HG02798 (cell line): ENCODE data around the gene SECTM1.
A peak's percentile ranks its signal among the peaks of the same experiment; 100 is the strongest.
"Not testable (repeated sequence)": the region's sequence is repeated elsewhere in the genome, so short reads cannot be mapped to it uniquely, and the experiment has no call there.

Source experiments
- ATAC-seq: cut with Tn5 transposase; IDR thresholded peaks from one replicate; pipeline ENCODE4 v1.9.1; 2021; ENCODE audit warnings: mild to moderate bottlenecking; ENCODE audit not compliant: unreplicated experiment, poor library complexity

Gene SECTM1

DNA sequence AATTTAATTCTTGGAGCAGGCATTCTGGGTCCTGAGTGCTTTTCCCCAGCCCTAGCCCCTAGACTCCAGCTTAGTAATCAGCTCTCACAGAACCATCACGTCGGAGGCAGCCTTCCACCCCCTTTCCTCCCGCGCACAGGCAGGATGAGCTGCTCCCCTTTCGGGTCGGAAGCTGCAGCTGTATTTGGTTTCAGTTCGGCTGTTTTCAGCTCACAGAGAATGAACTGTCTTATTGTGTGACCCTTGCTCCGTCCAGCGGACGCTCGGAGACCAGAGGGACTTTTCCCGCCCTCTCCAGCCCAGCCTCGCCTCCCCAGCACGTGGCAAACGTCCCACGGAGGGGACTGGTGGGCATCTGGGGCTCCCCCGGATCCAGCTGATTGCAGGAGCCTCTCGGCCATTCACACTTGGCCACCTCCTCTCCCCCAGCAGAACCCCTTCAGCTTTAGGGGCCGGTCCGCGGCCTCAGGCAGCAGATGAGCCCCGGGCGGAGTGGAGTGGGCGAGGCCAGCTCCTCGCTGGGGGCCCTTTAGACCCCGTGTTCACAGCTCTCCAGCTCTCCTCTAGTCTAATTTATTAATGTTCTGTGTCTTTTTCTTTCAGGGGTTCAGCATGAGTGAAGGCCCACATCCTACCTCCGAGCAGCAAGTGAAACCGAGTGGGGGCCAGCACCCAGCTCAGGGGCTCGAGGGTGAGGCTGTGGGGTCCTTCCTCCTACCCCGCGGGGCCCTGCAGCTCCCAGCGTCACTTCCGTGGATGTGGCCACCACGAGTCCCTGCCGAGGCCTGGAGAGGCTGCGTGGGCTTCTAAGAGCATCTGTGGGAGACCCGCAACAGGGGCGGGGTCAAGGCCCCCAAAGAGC is 37.1 kb upstream of the SECTM1 start:
- ATAC-seq: no peak

- ATAC-seq: no peak
These were observed 35.6 kb upstream of the SECTM1 start for GRCh38 chr17:82369211-82369610.

- ATAC-seq: no peak
These were observed 34.4 kb upstream of the SECTM1 start for GRCh38 chr17:82367724-82368524.

- ATAC-seq: no peak
These were observed 33.2 kb upstream of the SECTM1 start for GRCh38 chr17:82366749-82367148.

DNA sequence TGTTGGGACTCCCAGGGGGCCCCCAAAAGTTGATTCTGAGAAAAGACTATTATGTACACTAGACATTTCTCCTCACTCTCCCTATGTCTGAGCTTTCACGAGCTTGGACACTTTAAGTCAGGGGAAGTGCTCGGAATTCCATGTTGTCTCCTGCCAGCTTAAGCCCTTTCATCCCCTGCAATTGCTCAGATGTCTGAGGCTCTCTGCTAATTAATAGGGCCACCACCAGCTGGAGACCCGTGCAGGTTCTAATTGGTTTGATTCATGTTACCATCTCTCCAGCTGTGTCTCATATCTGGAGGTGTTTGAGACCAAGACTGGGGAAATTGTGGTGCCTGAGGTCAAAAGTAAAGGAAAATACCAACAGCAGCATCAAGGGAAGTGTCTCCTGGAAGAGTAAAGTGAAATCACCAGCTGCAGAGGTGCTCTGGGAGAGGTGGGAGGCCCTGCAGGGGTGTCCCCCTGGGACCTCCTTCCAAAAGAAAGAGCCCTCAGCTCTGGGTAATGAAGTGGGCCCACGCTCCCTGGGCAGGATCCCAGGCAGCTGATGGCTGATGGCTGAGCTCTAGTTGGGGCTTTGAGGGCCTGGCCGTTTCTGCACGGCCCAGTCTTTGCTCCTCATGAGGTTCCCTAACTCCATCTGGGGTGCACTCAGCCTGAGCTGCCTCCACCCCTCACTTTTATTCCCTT is 32.2 kb upstream of the SECTM1 start:
- no peak for ATAC-seq

- no peak for ATAC-seq
These were observed 28.5 kb upstream of the SECTM1 start for GRCh38 chr17:82361885-82362633.

DNA sequence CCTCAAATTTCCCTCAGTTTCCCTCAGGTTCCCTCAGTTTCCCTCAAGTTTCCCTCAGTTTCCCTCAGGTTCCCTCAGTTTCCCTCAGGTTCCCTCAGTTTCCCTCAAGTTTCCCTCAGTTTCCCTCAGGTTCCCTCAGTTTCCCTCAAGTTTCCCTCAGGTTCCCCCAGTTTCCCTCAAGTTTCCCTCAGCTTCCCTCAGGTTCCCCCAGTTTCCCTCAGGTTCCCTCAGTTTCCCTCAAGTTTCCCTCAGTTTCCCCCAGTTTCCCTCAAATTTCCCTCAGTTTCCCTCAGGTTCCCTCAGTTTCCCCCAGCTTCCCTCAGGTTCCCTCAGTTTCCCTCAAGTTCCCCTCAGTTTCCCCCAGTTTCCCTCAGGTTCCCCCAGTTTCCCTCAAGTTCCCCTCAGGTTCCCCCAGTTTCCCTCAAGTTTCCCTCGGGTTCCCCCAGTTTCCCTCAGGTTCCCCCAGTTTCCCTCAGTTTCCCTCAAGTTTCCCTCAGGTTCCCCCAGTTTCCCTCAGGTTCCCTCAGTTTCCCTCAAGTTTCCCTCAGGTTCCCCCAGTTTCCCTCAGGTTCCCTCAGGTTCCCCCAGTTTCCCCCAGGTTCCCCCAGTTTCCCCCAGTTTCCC is 26.0 kb upstream of the SECTM1 start:
- ATAC-seq: not testable (repeated sequence)

GRCh38 chr17:82358465-82359350 is 25.1 kb upstream of the SECTM1 start, which contains the start of gene TEX19:
Gene TEX19, plus strand, starts transcription at chr17:82359247. Its CDS starts 2,904 bp downstream, at chr17:82362151.
- ATAC-seq: no peak

DNA sequence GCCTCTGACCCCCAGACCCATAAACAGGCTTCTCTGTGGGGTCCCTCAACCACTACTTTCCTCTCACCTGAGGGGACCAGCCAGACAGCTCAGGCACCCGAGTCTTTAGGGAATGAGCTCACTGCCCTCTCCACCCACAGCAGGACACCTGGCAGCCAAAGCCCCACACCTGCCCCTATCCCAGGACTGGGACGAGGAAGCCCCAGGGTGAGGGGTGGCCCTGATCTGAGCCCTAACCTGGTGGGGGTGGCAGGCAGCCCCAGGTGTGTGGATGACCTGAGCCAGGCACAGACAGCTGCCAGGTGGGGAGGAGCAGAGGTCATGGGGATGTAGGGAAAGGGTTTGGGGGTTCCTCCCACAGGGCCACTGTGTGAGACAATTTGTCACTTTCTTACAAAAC is 23.8 kb upstream of the SECTM1 start:
- ATAC-seq: no peak

- ATAC-seq: no peak
These were observed 23.3 kb upstream of the SECTM1 start for GRCh38 chr17:82356845-82357355.

GRCh38 chr17:82355770-82356427 is 22.3 kb upstream of the SECTM1 start:
- no peak for ATAC-seq

- no peak for ATAC-seq
These were observed 21.3 kb upstream of the SECTM1 start for GRCh38 chr17:82354804-82355308.

GRCh38 chr17:82353484-82353883 is 19.9 kb upstream of the SECTM1 start:
- ATAC-seq: no peak

DNA sequence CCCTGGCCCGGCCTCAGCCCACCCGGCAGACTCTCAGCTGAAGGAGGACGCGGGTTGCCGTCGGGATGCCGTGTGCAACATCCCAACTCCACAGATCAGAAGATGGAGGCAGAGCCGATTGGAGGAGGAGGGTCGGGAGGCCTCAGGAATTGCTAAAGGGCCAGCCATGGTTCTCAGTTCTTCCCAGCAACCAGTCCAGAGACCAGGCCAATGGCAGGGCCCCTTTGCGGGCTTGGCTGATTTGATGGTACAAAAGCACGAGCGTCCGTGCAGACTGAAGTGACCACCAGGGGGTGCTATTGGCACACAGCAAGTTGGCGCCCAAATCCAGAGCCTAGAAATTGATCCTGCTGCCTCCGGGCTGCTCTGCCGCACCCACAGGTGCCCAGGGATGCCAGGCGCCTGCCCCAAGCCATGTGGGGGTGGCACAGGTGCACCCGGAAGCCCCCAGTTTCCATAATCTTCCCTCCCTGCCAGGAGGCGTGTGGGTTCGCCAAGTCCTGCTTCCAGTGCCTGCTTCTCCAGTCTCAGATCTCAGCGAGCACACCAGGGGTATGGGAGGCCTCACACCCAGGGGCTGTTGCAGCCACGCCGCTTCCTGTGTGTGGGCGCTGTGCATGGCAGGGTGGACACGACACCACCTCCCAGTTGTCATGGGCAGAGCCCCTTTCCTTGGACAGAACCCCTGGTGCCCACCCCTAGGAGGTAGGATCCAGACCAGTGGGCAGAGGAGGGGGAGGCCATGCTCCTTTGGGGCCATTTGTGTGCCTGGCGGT is 18.3 kb upstream of the SECTM1 start:
- ATAC-seq: peak; percentile 59

DNA sequence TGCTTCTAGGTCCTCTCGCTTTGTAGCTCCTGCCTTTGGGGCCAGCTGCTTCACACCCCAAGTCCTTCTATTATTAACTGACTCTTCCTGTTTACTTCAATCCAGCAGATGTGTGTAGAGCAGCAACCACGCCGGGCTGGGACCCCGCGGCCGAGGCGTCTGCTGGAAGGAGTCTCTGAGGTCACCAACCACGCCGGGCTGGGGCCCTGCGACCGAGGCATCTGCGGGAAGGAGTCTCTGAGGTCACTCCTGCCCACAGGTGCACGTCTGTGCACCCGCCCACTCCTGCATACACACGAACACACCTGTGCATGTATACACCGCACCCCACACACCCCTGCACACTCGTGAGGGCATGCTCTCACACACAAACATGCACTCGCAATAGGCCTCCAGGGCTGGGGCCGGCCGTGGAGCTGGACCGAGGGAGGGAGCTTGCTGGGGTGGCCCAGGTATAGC is 17.7 kb upstream of the SECTM1 start:
- ATAC-seq: peak; percentile 53

- no peak for ATAC-seq
These were observed 16.8 kb upstream of the SECTM1 start for GRCh38 chr17:82350182-82351030.
